PC-9 (cell line): ENCODE measurements around the gene KIF5A. TPM values are rescaled to one million over a fixed set of nuclear protein-coding genes. Genes with fewer than 3 reads are reported as not detected.

ENCODE experiments used
- BruUV-seq: library from RNA; stranded (reverse); fragments of 400-500 nt; replicated peaks from 2 replicates; lab custom pipeline; 2021; lab: Mats Ljungman, UMichigan
- CTCF ChIA-PET: fragments of 300-600 bp; sonication (Branson Sonifier 250); formaldehyde crosslinking; loops from one replicate; lab custom pipeline; 2022; ENCODE audit warnings: antibody characterized with exemption; lab: Charles Lee
- POLR2A ChIA-PET: fragments of 300-600 bp; sonication (Branson Sonifier 250); formaldehyde crosslinking; loops from one replicate; lab custom pipeline; 2022; ENCODE audit warnings: antibody characterized with exemption; ENCODE audit not compliant: unreplicated experiment; lab: Charles Lee
- DNase-seq, 2 experiments: peaks; one replicate each; pipeline versions ENCODE4 v3.0.0 to v3.0.0-alpha.2; 2015 to 2022; ENCODE audit warnings: mixed read lengths in 1 of 2
- H2AFZ ChIP-seq: fragments of 200-600 bp; sonication (generic); 2 replicates; pipeline ENCODE4 v1.8.1; 2017; ENCODE audit warnings: antibody characterized with exemption
- H3F3A ChIP-seq: fragments of 200-600 bp; sonication (generic); 2 replicates; pipeline ENCODE4 v1.8.1; 2017; ENCODE audit warnings: antibody characterized with exemption, mild to moderate bottlenecking, low read depth; ENCODE audit not compliant: insufficient read depth
- H3K27ac ChIP-seq: fragments of 200-600 bp; sonication (generic); 2 replicates; pipeline ENCODE4 v1.6.1; 2016; ENCODE audit warnings: mixed run types
- H3K27me3 ChIP-seq: fragments of 200-600 bp; sonication (generic); 2 replicates; pipeline ENCODE4 v1.6.1; 2016; ENCODE audit warnings: low read depth, mixed run types; ENCODE audit not compliant: insufficient read depth
- H3K36me3 ChIP-seq: fragments of 200-600 bp; sonication (generic); 2 replicates; pipeline ENCODE4 v1.6.1; 2016; ENCODE audit warnings: low read depth, mixed run types
- H3K4me1 ChIP-seq: fragments of 200-600 bp; sonication (generic); replicated peaks from 2 replicates; pipeline ENCODE4 v1.6.1; 2016; ENCODE audit warnings: mixed run types; ENCODE audit not compliant: insufficient read depth
- H3K4me2 ChIP-seq: fragments of 200-600 bp; sonication (generic); 2 replicates; pipeline ENCODE4 v1.6.1; 2017; ENCODE audit warnings: mixed run types
- H3K4me3 ChIP-seq: fragments of 200-600 bp; sonication (generic); 2 replicates; pipeline ENCODE4 v1.6.1; 2016; ENCODE audit warnings: mixed run types
- H3K79me2 ChIP-seq: fragments of 200-600 bp; sonication (generic); 2 replicates; pipeline ENCODE4 v1.6.1; 2017; ENCODE audit warnings: low read depth, mixed run types
- H3K9me2 ChIP-seq: fragments of 200-600 bp; sonication (generic); 2 replicates; pipeline ENCODE4 v1.8.1; 2017; ENCODE audit warnings: mild to moderate bottlenecking; ENCODE audit not compliant: insufficient read depth
- H3K9me3 ChIP-seq: fragments of 200-600 bp; sonication (generic); 2 replicates; pipeline ENCODE4 v1.8.1; 2016; ENCODE audit warnings: low read depth; ENCODE audit not compliant: insufficient read depth
- H4K20me1 ChIP-seq: fragments of 200-600 bp; sonication (generic); 2 replicates; pipeline ENCODE4 v1.8.1; 2017; ENCODE audit not compliant: insufficient read depth
- EZH2 ChIP-seq: fragments of 200-600 bp; sonication (generic); IDR thresholded peaks from 2 replicates; pipeline ENCODE4 v1.8.0; 2017; ENCODE audit warnings: antibody characterized with exemption, low read depth
- intact Hi-C: fragments of 100-400 bp; cut with micrococcal nuclease; formaldehyde crosslinking; loops from one replicate; pipeline ENCODE4 v1.10.0; 2022; ENCODE audit not compliant: unreplicated experiment
- total RNA-seq: library from RNA; stranded (reverse); gene quantifications from 2 replicates; pipeline ENCODE4 v1.2.3, GENCODE V29; 2021
- TF ChIP-seq, protein P1 (sequence below): fragments of 200-600 bp; sonication (generic); conservative IDR thresholded peaks from 2 replicates; pipeline ENCODE4 v1.6.1; 2017; ENCODE audit warnings: mixed run types, antibody characterized with exemption, mild to moderate bottlenecking, moderate library complexity

Gene KIF5A
- total RNA-seq, 1 experiment from 2014 or later, result 0.07 TPM

DNA sequence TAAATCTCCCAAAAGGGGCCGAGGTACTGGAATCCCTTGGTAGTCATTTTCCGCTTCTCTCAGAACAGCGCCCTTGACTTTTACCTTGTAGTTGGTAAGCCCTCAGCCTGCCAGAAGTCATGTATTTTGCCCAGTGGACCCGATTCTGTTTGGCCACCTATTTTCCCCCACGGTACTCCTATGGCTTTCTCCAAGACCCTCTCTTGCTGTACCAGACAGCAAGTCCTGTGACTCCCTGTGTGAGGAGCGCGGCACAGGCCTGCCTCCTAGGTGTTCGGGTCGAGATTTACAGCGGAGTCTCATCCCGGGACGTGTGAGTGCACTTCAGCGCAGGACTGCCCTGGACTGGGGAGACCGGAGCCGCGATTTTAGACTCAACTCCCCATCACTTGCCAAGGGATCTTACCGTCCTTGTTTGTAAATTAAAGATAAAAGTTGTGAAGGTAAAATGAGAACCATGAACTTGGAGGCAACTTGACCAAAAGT, 28.3 kb upstream of the KIF5A start:
- TF ChIP-seq, protein P1, sequence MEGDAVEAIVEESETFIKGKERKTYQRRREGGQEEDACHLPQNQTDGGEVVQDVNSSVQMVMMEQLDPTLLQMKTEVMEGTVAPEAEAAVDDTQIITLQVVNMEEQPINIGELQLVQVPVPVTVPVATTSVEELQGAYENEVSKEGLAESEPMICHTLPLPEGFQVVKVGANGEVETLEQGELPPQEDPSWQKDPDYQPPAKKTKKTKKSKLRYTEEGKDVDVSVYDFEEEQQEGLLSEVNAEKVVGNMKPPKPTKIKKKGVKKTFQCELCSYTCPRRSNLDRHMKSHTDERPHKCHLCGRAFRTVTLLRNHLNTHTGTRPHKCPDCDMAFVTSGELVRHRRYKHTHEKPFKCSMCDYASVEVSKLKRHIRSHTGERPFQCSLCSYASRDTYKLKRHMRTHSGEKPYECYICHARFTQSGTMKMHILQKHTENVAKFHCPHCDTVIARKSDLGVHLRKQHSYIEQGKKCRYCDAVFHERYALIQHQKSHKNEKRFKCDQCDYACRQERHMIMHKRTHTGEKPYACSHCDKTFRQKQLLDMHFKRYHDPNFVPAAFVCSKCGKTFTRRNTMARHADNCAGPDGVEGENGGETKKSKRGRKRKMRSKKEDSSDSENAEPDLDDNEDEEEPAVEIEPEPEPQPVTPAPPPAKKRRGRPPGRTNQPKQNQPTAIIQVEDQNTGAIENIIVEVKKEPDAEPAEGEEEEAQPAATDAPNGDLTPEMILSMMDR, result no peak
- no peak for TF ChIP-seq EZH2
- ChIA-PET POLR2A (no interaction called here), CTCF (no interaction called here)
- peaks cover 60% of the 10 kb centered on the region for H3K79me2 ChIP-seq
- H4K20me1 ChIP-seq, result peaks cover 50% of the 10 kb centered on the region
- peaks cover 34% of the 10 kb centered on the region for H3K4me1 ChIP-seq
- no TSS peak for BruUV-seq
- peak in 1 of 2 experiments; percentile 12 for DNase-seq
- peaks cover 32% of the 10 kb centered on the region for H3K36me3 ChIP-seq
- intact Hi-C loops, result loop anchor here (2.0 kb wide), 2 partner anchors 25 to 231 kb away; partner anchors contain the start of genes CDK4 and DCTN2
- H3K27me3 ChIP-seq, result no peaks in the 10 kb centered on the region
- peaks cover 50% of the 10 kb centered on the region for H3F3A ChIP-seq
- H3K4me3 ChIP-seq, result peak overlapping the region; percentile 48; the same call in 1 of the 2 replicates
- H3K9me3 ChIP-seq, result no peaks in the 10 kb centered on the region
- H3K4me2 ChIP-seq, result peak overlapping the region; percentile 88
- H3K27ac ChIP-seq, result peak overlapping the region; percentile 86
- no peak overlapping the region for H2AFZ ChIP-seq
- no peaks in the 10 kb centered on the region for H3K9me2 ChIP-seq

- no TSS peak for BruUV-seq
- peaks cover 25% of the 10 kb centered on the region for H3K36me3 ChIP-seq
- intact Hi-C loops, result loop anchor here (2.0 kb wide), 2 partner anchors 25 to 231 kb away; partner anchors contain the start of genes CDK4 and DCTN2
- no peaks in the 10 kb centered on the region for H3K9me3 ChIP-seq
- no peaks in the 10 kb centered on the region for H3K9me2 ChIP-seq
- peak within 1 kb of the TSS; percentile 88 for H3K4me2 ChIP-seq
- H3F3A ChIP-seq, result peaks cover 45% of the 10 kb centered on the region
- DNase-seq, result peak; percentile 72 to 87
- H3K79me2 ChIP-seq, result peaks cover 55% of the 10 kb centered on the region
- no peak for TF ChIP-seq EZH2
- TF ChIP-seq, protein P1, result no peak; the same call in 1 of the 2 replicates
- H3K27me3 ChIP-seq, result no peaks in the 10 kb centered on the region
- H4K20me1 ChIP-seq, result peaks cover 43% of the 10 kb centered on the region
- peak within 1 kb of the TSS; percentile 75 for H2AFZ ChIP-seq
- H3K27ac ChIP-seq, result peak within 1 kb of the TSS; percentile 86
- ChIA-PET POLR2A (no interaction called here), CTCF (interaction anchor here (0.6 kb wide), 1 partner anchor 51 kb away, joined by 8 read pairs; no protein-coding TSS in a partner anchor)
- H3K4me3 ChIP-seq, result peak within 1 kb of the TSS; percentile 98
- peaks cover 34% of the 10 kb centered on the region for H3K4me1 ChIP-seq
These were observed 27.6 kb upstream of the KIF5A start, which contains the start of gene MBD6 for GRCh38 chr12:57522011-57522886. Gene MBD6, plus strand, starts transcription at chr12:57522824. Its CDS starts 1,480 bp downstream, at chr12:57524304.
